Measurements from ENCODE around the gene SIRPB2.

The SIRPB2 gene

DNA sequence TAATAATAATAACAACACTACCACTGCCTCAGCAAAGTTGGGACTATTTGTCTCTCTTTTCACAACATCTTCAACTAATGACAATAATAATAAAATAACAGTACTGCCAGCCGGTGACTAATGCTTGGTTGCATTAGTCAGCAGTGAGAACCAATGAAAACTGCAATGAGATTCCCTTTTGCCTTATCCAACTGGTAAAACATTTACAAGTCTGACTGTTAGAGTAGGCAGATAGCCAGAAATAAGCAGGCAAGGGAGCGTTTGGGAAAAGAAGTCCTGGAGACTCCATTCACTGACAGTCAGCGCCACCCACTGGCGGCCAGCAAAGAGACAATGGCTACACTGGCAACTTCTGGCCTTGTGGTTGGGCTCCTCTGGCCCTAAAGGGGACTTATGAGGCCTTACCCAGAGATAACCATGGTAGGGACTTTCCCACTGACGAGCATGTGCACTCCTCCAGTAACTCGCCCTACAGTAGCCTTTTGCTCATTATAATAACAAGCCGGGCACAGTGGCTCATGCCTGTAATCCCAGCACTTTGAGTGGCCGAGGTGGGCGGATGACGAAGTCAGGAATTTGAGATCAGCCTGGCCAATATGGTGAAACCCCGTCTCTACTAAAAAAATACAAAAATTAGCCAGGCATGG is 21.2 kb downstream of the SIRPB2 start:
- peak; percentile 78 for FAIRE-seq

DNA sequence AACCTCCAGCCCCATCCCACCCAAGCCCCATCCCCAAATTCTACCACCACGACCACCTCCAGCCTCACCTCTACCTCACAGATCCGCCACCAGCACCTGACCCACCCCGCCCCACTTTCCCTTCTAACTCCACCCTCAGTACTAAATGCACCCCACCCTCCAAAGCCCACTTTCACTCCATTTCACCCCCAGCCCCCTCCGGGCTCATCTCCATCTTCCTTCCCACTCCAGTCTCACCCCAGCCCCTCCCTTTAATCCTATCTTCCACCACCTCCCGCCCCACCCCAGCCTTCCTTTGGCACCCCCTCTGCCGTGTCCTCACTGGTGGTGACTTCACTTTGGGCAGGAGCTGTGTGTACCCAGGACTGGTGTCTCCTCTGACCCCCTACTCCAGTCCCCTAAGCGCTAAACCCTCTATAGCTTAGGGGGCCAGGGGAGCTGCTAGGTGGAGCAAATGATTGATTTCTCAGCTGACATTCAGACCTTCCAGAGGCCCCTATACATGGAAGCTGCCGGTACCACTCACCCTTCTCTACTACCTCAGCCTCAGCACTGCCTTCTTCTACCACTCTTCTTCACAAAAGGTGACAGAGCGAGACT is 21.8 kb downstream of the SIRPB2 start:
- no peak for FAIRE-seq

DNA sequence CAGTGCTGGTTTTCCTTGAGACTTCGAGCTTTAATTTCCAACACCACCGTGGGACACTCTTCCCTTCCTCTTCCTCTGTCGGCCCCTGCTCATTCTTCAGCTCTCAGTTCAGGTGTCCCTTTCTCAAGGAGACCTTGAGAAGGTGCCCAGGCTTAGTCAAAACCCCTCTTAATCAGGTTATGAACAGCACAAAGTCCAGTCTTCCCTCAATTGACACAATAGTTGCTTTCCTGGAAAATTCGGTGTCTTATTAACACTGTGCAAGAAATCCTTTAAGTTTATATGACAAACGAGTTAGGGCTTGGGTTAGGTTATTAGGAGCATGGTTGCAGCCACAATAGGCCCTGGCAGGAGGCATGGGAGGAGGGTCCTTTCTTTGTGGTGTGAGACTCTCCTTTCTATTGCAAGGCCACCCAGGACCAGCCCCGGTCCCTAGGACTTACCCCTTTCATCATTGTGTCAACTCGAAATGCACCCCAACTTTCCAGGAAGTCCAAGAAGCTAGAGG is 23.0 kb downstream of the SIRPB2 start:
- no peak for FAIRE-seq

DNA sequence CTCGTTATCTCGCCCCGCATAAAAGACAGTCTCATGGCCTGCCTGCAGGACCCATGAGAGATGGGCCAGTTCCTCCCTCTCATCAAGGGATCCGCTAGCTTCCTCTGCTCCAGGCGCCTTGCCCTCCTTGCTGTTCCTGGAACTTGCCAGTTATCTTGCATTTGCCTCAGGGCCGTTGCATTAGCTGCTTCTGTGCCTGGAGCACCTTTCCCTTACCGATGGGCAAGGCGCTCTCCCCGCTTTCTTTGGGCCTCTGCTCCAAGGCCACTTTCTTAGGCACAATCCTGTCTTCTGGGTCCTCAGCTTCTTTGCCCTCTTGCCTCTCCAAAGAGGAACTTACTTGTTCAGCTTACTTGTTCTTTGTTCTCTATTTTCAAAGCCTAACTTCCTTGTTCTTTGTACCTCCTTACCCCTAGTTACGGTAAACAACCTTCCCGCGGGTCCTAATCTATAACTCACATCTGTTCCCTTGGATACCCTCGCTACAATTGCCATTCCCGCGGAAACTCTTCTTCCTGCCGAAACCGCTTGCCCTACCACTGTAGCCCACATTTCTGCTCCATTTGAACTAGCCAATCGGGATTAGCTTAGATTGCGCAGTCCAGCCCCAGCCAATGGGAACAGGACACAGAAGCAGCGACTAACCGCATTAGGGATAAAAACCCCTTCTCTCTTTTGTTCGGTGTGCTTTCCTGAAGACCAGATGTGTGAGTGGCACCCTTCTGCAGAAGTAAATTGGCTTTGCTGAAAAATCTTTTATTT is 23.7 kb downstream of the SIRPB2 start:
- FAIRE-seq: peak; percentile 5

DNA sequence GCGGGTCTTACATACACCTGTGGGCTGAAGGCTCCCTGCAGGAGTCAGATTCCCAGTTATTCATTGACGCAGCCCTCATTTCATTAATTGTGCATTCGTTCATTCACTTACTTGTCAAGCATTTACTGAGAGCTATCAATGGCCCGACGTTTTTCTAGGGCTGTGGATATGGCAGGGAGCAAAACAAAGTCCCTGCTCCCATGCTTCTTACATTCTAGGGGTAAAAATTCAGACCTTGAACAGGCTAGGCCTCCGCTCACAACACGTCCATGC is 24.2 kb downstream of the SIRPB2 start:
- no peak for FAIRE-seq

DNA sequence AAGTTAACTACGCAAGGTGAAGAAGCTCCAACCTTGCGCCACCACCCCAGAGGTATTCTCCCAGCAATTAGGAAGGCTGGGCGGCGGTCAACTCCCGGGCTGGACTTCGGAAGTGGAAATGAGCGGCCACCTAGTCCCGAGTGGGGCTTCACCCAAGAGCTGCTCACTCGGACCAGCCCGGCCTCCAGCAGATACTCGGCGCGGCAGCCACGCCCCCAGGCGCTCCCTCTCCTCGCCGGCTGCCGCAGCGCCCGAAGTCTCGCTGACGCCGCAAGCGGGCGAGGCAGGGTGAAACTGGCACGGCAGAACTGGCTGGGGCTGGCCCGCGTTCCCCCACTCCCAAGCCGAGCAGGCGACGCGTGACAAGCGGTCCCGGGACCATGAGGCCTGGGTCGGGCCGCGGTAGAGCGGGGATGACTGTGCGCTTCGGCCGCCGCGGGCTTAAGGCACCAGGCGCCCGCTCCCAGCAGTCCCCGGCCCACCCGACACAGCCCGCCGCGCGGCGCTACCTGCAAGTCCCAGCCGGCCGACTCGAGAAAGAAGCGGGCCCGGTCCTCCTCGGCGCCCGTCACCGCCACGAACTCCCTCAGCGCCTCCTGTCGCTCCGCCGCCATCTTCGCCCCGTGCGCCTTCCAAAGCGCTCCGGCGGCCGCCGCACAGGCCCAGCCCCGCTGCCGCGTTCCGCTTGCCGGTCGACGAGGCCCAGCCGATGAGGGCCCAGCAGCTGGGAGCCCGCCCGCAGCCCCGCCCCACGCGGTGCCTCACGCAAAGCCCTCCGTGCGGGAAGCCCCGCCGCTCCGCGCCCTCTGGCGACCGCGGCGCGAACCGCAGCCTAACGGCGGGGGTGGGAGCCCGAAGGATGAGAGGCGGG is 24.8 kb downstream of the SIRPB2 start, which contains the start of gene NSFL1C:
Gene NSFL1C, minus strand, starts transcription at position 639 of the 871 bp plus-strand sequence. Its CDS starts 25 bp downstream, at position 614.
- no peak for FAIRE-seq

- FAIRE-seq: no peak
These were observed 25.6 kb downstream of the SIRPB2 start for GRCh38 chr20:1465470-1466210.

GRCh38 chr20:1463971-1464570 is 27.1 kb downstream of the SIRPB2 start:
- no peak for FAIRE-seq

DNA sequence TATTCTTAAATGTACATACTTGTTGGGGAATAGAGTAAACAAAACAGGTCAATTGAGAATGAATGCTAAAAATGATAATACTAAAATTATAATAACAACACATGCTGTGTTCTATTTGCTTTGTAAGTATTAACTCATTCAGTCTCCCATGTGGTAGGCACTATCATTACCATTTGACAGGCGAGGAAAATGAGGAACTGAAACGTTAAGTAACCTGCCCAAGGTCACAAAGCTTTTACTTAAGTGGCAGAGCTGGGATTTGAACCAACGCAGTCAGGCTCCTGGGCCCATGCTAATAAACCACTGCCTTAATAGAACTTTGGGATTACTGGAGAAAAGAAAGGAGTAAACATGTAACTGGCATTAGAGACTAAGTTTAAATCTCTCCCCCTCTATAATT is 28.4 kb downstream of the SIRPB2 start:
- FAIRE-seq: no peak

DNA sequence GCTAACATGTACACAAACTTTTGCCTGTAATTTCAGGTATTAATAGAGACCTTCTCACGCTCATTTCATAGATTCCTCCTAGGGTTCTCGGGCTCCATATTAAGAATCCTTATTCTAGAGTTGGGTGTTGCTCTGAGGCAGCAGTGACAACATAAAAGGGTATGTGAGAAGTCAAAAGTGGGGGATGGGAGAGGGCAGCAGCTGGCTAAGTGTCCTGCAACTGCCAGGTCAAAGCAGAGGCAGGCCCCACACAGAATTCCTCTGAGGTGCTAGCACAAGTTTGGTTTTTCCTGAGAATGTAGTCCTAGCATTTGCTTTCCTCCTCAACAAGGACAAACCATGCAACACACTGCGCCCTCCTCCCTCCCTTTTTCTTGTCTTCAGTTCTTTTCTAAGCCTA is 29.2 kb downstream of the SIRPB2 start:
- FAIRE-seq: no peak

DNA sequence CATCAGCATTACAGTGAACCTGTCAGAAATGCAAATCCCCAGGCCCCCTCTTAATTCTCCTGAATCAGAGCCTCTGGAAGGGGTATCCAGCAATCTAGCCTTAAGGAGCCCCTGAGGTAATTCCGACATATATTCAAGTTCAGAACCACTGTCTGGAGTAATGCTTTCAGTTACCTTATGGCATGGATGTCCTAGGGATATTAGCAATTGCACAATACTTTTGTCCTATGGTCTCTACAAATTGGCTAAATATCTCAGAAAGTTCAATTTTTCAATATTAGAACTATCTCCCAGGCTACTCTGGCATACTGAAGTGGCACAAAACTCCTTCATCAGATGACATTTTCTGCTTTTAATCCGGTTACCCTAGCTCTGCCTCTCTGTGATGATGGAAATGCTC is 30.9 kb downstream of the SIRPB2 start:
- FAIRE-seq: no peak

DNA sequence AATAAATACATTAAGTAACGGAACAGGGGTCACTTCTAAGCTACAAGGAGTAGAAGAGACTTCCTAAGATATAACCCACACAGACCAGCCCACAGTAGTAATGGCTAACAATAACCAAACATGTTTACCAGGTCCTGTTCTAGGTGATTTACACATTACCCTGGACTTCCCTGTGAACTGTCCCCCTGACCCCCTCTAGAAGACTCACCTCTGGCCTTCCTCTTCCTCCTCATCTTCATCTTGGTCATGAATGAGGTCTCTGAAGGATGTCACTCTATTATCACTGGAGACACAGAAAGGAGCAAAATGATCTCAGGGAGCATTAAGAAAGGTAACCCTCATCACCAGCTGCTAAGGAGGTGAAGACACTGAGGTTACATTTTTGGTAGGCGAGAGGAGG is 33.2 kb downstream of the SIRPB2 start:
- no peak for FAIRE-seq

DNA sequence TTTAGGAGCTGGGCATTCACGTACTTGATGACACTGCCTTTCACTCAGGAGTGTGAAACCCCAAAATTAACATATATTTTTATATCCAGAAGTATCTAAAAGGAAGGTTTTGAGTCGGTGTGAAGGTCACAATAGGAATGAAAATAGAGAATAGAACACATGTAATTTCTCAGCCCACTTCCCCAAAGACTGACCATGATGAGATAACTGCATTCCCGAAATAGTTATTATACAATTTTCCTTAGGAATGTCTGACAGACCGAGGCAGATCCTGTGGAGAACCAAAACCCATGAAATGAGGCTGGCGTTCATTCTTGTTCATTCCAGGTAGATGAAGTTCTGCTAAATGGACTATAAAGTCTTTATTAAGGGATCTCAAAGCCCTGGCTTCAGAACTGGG is 34.9 kb downstream of the SIRPB2 start:
- FAIRE-seq: no peak

DNA sequence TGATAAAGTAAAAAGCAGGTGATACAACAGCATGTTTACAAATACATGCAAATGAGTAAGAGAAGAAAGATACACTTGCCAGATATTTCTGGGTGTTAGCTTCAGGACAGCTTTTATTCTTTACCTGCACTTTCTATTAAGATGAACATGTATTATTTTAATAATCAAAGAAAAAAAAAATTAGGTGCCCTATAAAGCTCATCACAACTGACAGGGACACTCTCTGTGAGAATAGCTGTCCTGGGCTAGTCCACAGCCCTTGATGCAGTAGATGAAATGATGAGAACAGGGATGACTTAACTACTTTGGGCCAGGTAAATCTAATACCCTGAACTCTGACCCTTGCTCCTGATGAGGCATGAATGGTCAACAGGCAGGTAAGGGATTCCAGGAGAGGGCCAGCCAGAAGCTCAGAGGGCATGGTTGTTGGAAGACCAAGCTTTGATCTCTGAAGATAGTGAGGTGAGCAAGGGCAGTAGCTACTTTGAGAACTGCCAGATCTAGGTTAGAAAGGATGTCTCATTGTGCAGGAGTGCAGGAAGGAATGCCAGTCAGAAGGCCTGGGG is 40.2 kb downstream of the SIRPB2 start:
- FAIRE-seq: no peak

DNA sequence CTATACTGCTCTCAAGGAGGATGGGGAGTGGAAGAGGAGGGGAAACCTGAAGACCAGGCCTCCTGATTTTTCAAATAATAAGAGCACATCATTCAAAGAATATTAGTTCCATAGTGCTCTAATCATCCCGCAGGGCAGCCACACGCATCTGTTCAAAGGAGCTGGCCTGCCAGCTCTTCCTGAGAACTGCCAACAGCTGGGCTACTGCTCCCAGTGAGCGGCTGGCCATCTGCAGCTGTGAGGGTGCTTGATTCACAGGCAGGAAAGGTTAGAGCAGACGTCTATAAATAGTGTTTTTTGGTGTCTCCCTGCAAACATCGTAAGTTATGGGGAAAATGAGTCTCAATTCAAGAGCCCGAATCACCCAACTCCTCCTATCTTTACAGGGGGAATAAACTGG is 41.9 kb downstream of the SIRPB2 start:
- FAIRE-seq: no peak

DNA sequence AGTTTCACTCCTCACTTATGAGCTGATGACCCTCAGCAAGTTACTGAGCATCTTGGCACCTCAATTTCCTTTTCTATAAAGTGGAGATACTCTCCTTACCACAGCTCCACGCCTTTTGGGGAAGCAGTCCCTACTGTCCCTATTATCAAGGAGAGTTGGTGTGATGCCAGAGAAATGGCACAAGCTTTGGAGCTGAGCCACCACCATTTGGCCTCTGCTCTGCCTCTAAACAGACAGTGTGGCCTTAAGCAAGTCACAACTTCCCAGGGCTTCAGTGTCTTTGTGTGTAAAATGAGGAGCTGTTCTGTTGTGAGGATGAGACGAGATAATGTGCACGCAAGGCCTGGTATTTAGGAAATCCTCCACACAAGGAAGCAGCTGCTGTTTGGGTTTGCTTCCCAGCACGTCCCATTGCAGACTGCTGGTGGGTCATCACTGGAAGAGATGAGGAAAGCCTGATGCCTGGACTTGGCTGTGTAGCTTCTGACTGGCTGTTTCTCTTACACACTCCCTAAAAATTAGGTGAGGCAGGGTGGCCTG is 43.1 kb downstream of the SIRPB2 start:
- no peak for FAIRE-seq

GRCh38 chr20:1446536-1446935 is 44.7 kb downstream of the SIRPB2 start:
- no peak for FAIRE-seq

GRCh38 chr20:1443085-1443484 is 48.1 kb downstream of the SIRPB2 start:
- FAIRE-seq: no peak

DNA sequence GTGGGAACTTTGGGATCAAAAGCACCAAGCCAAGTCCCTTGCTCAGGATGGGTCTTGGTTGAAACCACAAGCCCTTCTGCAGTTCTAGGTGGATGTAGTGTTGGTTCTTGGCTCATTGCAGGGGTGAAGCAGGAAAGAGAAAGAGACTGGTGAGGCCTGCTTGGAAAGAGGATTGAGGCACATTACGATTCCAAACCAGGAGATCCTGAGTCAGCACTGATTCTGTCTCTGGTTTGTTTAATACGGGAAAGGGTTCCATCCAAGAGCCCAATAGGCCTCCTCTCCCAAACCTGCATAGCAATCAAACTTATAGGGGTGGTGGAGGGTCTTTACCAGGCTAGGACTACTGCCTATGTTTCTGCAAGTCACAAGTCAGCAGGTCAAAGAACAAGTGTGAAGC is 48.9 kb downstream of the SIRPB2 start:
- FAIRE-seq: no peak

DNA sequence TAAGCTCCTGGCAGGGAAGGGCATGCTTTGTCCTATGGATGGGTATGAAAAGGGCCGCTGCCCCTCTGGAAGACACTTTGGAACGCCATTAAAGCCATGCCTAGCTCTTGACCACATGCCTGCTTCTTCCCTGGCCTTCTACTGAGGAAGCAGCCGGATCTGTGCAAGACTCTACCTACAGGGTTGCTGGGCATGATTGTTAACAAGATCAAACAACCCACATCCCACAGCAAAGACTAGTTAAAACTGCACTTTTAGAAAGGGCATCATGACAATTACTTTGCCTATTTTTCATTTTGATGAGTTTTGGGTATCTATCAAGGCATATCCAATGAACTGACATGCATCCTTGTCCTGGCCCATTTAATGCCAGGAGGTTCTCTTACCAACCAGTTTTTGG is 50.1 kb downstream of the SIRPB2 start:
- FAIRE-seq: no peak

GRCh38 chr20:1440024-1440423 is 51.2 kb downstream of the SIRPB2 start:
- no peak for FAIRE-seq
